Keratinocyte (primary cell): Measurements from ENCODE around the gene ATRAID.

ENCODE experiments used
- CTCF ChIP-seq, 3 experiments: IDR thresholded peaks in 1 of 3; conservative IDR thresholded peaks in 1 of 3; optimal IDR thresholded peaks in 1 of 3; 2 replicates in 2 of 3; 3 replicates in 1 of 3; pipeline versions ENCODE3 to v1.5.1; 2011; ENCODE audit warnings: low read length in 3 of 3, mild to moderate bottlenecking in 3 of 3, moderate library complexity in 2 of 3, control low read depth in 1 of 3, inconsistent platforms in 1 of 3; ENCODE audit not compliant: insufficient read depth in 2 of 3; ENCODE audit errors: extremely low read depth in 1 of 3
- EZH2 ChIP-seq: IDR thresholded peaks from one replicate; pipeline ENCODE4 v1.6.1; 2012; ENCODE audit warnings: inconsistent platforms, mild to moderate bottlenecking, low read length, moderate library complexity

GRCh38 chr2:27258051-27258450, 46.2 kb downstream of the ATRAID start:
- no peak for TF ChIP-seq CTCF (optimal IDR thresholded peaks at IDR 0.05 in 1 of 3, IDR thresholded peaks at IDR 0.05 in 1 of 3, conservative IDR thresholded peaks at IDR 0.05 in 1 of 3; ENCODE audit: extremely low read depth in 1 of 3, insufficient read depth in 2 of 3, low read length in 3 of 3)
- no peak for TF ChIP-seq EZH2
